DND-41 (cell line): ENCODE data around the gene ACSL3.

Experiments used
- EZH2 ChIP-seq: IDR thresholded peaks from 3 replicates; pipeline ENCODE4 v1.6.1; 2012; ENCODE audit warnings: borderline replicate concordance, low read depth, mild to moderate bottlenecking, moderate library complexity, low read length, inconsistent platforms; ENCODE audit not compliant: severe bottlenecking
- TF ChIP-seq, protein P1 (sequence below): IDR thresholded peaks from 2 replicates; pipeline ENCODE4 v1.5.1; 2012; ENCODE audit warnings: borderline replicate concordance, low read length, moderate library complexity, mild to moderate bottlenecking; ENCODE audit not compliant: poor library complexity, severe bottlenecking; ENCODE audit errors: extremely low read depth

DNA sequence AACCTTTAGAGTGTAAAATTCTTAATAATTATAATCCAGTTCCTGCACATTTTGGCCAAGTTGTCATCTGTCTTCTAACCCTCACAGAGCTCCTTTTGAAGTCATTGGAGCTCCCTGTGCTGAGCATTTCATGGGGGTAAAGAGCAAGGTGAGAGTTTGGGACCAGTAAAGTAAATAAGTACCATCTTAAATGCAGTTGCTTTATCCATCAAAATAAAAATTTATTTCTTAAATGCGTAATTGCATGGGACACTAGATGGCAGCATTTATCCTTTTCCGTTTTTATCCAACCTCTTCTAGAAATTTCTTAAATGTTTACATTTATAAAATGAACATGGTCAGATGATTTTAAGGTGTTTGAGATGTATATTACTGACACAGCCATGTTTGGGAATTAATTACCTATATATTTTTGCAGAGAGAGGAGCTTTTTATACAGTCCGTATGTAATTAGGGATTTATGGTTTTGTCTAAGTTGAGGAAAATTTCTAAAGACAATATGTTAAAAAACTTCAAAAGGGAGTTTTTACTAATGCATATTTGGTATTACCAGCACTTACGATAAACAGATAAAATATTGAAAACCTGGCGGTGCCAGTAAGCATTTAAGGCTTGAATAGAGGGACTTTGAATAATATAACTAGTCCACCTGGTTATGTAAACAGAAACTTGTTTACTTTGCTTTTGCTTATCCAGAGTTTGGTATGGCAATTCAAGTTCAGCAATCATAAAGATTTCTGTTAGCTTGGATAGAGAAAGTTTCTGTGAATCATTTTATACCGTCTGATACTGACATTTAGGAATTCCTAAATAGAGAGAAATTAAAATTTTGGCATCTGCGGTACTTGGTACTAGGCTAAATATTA lies 54.5 kb downstream of the ACSL3 start:
- TF ChIP-seq, protein P1, sequence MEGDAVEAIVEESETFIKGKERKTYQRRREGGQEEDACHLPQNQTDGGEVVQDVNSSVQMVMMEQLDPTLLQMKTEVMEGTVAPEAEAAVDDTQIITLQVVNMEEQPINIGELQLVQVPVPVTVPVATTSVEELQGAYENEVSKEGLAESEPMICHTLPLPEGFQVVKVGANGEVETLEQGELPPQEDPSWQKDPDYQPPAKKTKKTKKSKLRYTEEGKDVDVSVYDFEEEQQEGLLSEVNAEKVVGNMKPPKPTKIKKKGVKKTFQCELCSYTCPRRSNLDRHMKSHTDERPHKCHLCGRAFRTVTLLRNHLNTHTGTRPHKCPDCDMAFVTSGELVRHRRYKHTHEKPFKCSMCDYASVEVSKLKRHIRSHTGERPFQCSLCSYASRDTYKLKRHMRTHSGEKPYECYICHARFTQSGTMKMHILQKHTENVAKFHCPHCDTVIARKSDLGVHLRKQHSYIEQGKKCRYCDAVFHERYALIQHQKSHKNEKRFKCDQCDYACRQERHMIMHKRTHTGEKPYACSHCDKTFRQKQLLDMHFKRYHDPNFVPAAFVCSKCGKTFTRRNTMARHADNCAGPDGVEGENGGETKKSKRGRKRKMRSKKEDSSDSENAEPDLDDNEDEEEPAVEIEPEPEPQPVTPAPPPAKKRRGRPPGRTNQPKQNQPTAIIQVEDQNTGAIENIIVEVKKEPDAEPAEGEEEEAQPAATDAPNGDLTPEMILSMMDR = peak; percentile 62
- no peak for TF ChIP-seq EZH2
